Measurements from ENCODE around the gene GCK.

GCK gene

DNA sequence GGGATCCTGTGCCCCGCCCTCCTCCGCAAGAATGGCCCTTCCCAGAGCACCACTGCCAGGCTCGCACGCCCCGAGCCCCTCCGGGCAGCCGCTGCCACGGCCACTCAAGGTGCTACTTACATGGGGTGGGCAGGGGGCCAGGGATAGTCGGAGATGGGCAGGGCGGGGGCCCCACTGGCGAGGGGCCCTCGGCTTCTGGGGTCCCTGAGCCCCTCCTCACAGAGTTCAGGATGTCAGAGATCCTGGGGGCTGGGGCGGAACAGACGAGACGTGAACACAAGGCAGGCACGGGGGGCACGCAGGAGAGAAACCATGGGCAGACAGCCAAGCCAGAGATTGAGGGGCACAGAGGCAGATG lies 37.1 kb upstream of the GCK start:
- TF ChIP-seq, protein P1, sequence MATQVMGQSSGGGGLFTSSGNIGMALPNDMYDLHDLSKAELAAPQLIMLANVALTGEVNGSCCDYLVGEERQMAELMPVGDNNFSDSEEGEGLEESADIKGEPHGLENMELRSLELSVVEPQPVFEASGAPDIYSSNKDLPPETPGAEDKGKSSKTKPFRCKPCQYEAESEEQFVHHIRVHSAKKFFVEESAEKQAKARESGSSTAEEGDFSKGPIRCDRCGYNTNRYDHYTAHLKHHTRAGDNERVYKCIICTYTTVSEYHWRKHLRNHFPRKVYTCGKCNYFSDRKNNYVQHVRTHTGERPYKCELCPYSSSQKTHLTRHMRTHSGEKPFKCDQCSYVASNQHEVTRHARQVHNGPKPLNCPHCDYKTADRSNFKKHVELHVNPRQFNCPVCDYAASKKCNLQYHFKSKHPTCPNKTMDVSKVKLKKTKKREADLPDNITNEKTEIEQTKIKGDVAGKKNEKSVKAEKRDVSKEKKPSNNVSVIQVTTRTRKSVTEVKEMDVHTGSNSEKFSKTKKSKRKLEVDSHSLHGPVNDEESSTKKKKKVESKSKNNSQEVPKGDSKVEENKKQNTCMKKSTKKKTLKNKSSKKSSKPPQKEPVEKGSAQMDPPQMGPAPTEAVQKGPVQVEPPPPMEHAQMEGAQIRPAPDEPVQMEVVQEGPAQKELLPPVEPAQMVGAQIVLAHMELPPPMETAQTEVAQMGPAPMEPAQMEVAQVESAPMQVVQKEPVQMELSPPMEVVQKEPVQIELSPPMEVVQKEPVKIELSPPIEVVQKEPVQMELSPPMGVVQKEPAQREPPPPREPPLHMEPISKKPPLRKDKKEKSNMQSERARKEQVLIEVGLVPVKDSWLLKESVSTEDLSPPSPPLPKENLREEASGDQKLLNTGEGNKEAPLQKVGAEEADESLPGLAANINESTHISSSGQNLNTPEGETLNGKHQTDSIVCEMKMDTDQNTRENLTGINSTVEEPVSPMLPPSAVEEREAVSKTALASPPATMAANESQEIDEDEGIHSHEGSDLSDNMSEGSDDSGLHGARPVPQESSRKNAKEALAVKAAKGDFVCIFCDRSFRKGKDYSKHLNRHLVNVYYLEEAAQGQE (IDR thresholded peaks at IDR 0.05; ENCODE audit: insufficient read depth in 1 of 2, low read depth in 2 of 2, low read length in 2 of 2): no peak
- TF ChIP-seq FOXP2 (optimal IDR thresholded peaks at IDR 0.05; ENCODE audit: borderline replicate concordance, extremely low read depth, extremely low read length, insufficient read depth): no peak
- no peak for TF ChIP-seq SIN3A (IDR thresholded peaks at IDR 0.05; ENCODE audit: borderline replicate concordance, insufficient read depth, low read length)
- TF ChIP-seq TAF1 (IDR thresholded peaks at IDR 0.05; ENCODE audit: borderline replicate concordance, insufficient read depth, low read length): no peak
- TF ChIP-seq POLR2AphosphoS5 (IDR thresholded peaks at IDR 0.05; ENCODE audit: low read depth, low read length): no peak

DNA sequence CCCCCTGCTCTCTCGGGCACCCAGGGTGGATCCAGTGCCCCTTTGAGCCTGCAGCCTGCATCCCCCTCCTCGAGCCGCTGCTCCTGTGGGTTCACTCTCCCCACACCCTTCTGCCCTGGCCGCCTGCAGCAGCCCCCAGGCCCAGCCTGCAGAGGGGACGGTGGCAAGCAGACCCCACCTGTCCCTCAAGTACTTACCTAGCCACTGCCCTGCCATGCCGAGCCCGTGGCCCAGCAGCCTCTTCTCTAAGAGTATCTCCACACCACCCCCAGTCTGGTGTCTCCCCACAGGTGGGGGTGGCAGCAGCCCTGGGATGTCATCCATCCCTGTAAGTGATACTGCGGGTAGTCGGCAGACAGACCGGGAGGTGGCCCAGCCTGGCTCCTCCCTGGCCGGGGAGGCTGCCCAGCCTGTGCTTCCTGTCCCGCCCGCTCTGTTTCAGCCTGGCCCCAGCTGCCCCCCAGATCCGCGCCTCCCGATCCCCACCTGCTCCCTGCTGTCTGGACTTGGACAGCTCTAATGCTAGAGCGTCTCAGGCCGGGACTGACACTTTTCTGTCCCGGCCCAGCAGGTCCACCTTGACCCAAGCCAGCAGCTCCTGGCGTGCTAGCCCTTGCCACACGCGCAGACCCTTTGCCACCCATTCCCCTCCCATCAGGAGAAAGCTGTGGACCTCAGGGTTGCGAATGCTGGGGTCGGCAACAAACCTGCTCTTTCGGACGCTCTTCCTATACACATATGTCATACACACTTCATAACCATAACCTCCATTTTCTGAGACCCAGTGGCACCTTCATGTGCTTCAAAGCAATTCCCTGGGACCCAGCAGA lies 36.5 kb upstream of the GCK start:
- TF ChIP-seq, protein P1 (IDR thresholded peaks at IDR 0.05; ENCODE audit: insufficient read depth in 1 of 2, low read depth in 2 of 2, low read length in 2 of 2): no peak

GRCh38 chr7:44224974-44225565 lies 35.8 kb upstream of the GCK start:
- no peak for TF ChIP-seq POLR2AphosphoS5 (IDR thresholded peaks at IDR 0.05; ENCODE audit: low read depth, low read length)
- no peak for TF ChIP-seq TAF1 (IDR thresholded peaks at IDR 0.05; ENCODE audit: borderline replicate concordance, insufficient read depth, low read length)
- TF ChIP-seq, protein P1 (IDR thresholded peaks at IDR 0.05; ENCODE audit: insufficient read depth in 1 of 2, low read depth in 2 of 2, low read length in 2 of 2): no peak
- TF ChIP-seq SIN3A (IDR thresholded peaks at IDR 0.05; ENCODE audit: borderline replicate concordance, insufficient read depth, low read length): no peak
- TF ChIP-seq FOXP2 (optimal IDR thresholded peaks at IDR 0.05; ENCODE audit: borderline replicate concordance, extremely low read depth, extremely low read length, insufficient read depth): no peak

- TF ChIP-seq SIN3A (IDR thresholded peaks at IDR 0.05; ENCODE audit: borderline replicate concordance, insufficient read depth, low read length): no peak
- TF ChIP-seq TAF1 (IDR thresholded peaks at IDR 0.05; ENCODE audit: borderline replicate concordance, insufficient read depth, low read length): no peak
- no peak for TF ChIP-seq FOXP2 (optimal IDR thresholded peaks at IDR 0.05; ENCODE audit: borderline replicate concordance, extremely low read depth, extremely low read length, insufficient read depth)
- TF ChIP-seq, protein P1 (IDR thresholded peaks at IDR 0.05; ENCODE audit: insufficient read depth in 1 of 2, low read depth in 2 of 2, low read length in 2 of 2): no peak
- no peak for TF ChIP-seq POLR2AphosphoS5 (IDR thresholded peaks at IDR 0.05; ENCODE audit: low read depth, low read length)
Measured at GRCh38 chr7:44224080-44224973, 35.1 kb upstream of the GCK start.
